ENCODE data around the gene GYPC.

GYPC gene

DNA sequence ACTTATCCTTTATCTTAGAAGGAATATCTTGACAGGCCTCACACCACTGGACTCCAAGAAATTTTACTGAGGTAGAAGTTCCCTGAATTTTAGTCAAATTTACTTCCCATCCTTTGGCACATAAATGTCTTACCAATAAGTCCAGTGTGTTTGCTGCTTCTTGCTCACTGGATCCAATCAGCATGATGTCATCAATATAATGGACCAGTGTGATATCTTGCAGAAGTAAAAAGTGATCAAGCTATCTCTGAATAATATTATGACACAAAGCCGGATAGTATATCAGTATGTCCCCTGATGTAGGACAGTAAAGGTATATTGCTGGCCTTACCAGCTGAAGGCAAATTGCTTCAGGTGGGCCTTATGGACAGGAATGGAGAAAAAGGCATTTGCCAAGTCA lies 6.9 kb upstream of the GYPC start:
- DNase-seq (ENCODE audit: low read depth in 2 of 2), result no peak

DNA sequence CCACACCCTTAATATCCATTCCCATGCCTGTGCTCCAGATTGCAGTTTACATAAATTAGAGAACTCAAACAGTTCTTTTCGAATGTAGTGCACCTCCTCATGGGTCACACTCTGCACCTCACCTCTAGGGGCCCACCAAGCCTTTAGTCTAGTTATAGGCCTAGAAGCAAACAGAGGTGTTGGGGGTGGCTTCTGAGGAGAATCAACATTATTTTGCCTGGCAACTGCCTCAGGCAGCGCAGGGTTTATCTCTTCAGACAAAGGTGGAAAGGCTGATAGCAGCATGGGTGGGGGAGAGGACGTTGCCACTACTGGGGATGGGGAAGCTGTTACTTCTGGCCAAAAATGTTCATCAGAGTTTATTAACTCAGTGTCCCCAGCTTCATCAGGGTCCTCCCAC lies 5.0 kb upstream of the GYPC start:
- no peak for DNase-seq (ENCODE audit: low read depth in 2 of 2)

DNA sequence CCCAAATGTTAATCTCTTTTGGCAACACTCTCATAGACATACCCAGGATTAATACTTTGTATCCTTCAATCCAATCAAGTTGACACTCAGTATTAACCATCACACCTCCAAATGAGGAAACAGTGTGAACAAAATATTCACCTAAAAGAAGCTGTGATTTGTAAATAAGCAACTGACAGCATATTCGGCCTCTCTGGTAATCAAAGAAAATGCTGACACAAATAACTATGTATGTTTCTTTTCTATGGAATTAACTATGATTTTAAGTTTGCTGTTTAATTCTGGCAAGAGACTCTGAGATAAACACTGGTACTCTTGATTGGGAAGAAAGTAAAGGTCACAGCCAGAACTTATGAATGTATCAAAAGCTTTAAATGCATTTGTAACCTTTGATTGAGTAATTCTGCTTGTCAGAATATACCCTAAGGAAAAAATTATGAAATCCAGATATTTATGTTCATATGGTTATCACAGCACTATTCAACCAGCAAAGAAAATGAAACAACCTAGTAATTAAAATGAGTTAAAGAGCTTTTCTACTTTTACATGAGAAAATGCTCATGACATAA lies 3.6 kb upstream of the GYPC start:
- no peak for DNase-seq (ENCODE audit: low read depth in 2 of 2)

DNA sequence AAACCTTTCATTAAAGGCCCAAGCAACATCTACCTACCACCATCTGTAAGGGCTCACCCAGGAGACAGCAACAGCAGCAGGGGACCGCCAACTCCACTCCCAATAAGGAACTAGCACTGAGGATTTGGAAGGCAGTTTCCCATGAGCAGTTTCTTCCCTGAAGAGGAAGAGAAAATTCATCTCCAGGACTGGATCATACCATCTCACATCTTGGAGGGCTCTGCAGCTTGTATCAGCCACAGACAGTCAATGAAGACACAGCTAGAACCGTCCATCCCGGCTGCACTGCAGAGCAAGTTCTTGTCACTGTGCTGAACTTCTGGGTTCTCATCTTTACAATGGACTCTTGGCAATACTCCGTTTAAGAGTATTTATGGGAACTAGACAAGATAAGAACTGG lies 2.8 kb upstream of the GYPC start:
- DNase-seq (ENCODE audit: low read depth in 2 of 2), result no peak

DNA sequence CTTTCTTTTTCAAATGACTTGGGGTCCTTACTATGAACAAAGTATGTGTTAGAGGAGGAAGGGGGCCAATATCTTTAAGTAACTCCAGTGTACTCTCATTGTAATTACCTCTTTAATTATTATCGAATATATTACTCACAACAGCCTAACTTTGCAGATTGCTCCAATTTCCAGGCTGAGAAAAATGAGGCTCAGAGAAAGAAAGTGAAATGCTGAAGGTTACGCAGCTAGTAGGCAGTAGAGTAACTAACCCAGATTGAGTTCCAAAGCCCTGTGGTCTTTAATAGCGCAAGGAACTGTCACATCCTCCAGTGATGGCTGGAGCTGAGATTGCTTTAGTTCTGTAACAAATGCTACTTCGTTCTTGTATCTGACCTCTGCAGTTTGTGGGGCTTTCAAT lies 2.2 kb upstream of the GYPC start:
- no peak for DNase-seq (ENCODE audit: low read depth in 2 of 2)

DNA sequence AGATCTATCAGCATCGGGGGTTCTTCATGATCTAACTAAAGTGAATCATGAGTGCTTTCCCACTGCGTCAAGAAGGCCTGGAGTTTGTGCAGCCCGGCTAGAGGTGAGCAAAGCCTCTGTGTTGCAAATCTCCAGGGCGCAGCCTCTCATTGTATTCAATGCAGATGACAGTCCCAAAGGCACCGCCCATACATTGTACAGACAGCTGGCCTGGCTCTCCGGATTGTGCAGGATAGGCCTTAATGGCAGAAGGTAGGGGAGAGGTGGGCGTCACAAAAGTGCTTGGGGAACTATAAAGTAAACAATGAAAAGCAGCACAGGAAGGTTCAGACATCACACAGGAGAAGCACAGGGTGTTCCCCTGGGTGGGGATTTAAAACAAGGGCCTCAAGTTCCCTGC lies 907 bp upstream of the GYPC start:
- DNase-seq (ENCODE audit: low read depth in 2 of 2), result no peak

DNA sequence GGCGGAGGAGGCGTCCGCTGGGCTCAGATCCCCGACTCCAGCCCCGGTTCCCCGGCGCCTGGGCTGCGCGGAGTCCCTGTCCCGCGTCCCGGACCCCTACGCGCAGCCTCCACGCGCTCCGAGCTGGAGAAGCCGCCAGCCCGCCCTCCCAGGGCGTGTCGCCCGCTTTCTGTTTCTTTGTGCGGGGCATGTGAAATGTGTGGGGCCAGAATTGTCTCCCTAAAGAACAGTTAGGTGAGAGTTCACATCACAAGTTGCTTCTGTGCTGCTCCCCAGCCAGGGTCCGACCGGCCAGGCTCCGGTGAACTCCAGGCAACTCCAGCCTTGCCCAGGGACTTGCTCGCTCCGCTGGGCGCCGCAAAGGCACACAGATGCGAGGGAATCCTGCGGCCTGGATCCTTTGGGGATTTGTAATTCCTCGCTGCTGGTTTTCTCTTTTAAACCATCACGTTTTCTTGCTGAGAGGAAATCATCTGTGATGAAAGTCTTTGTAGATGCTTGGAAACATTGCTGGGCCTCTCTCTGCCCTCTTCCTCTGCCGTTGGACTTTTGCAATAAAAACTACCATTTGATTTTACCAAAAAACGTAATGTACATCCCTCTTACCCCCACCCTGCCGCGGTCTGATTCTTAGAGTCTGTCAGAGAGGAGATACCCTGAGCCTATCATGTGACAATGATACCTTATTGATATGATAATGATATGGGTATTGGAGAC lies 631 bp downstream of the GYPC start:
- DNase-seq (ENCODE audit: low read depth in 2 of 2), result peak in 1 of 2 donors; percentile 34

DNA sequence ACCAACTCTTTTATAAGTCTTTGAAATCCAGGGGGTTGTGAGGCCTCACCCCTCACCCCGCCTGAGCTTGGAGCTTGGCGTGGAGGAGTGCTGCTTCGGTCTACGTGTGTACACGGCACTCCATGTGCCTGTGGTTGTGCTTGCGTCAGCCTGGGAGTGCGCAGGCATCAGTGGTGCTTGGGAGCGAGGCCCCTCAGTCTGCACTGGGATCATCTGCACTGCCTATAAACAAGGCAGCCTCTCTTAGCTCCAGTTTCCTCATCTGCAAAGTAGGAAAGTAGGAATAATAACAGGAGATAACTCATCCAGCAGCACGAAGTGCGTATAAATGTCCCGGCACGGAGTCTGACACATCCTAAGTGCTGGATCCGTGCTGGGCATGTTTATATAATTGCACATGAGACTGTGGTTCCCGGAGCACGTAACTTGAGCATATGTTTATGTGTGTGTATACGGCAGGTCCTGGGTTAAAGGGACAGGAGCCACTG lies 1.2 kb downstream of the GYPC start:
- peak in 1 of 2 donors; percentile 30 for DNase-seq (ENCODE audit: low read depth in 2 of 2)

DNA sequence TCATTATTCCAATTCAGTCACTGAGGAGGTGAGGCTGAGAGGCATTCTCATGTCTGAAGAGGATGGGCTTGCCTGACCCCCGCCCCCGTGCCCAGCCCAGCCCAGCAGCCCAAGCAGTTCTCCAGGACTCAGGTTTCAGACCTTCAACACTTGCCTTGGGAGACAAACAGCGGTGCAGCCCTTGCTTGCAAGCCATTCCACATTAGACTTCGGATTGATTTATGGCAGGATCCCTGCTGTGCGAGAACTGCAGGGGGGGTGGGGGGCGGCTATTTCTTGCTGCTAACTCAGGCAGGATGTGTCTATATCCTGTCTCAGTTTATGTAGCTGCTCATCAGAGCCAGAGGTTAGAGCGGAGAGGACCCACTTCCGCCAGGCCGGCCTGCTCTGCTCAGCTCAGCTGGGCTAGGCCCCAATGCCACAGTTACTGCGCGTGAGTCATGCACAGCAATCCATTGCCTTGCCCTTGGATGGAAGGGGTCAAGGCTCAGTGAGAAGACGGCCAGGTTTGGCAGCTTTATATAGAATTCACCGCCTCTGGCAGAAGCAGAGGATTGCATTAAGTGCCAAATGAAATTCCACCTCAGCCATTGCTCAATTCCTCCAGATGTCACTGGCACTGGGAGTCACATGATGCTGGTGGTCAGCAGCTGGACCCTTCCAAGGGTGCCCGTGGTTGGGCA lies 1.8 kb downstream of the GYPC start:
- DNase-seq (ENCODE audit: low read depth in 2 of 2), result peak; percentile 72 to 75

DNA sequence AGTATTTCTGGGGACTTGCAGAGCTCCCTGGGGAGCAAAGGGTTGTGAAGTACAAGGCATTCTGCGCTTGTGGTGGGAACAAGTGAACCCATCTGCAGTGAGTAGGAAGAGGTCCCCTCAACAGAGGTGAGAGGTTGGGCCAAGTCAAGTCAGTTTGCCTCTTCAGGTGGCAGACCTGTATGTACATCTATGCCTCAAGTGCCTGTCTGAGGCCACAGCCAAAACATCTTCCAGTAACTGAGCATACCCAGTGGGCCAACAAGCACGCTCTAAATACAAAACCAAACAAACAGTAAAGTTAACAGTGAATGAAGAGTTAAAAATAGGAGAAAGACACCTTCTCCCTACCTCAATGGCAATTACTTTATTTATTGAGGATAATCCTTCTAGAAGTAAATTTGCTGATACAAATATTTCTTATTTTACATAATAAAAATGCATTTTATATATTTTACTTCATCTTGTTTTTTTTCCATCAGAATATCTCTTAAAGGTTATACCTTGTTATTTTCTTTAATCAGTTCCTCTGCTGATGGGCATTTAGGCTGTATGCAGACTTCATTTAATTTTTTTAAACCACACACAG lies 2.5 kb downstream of the GYPC start:
- no peak for DNase-seq (ENCODE audit: low read depth in 2 of 2)

DNA sequence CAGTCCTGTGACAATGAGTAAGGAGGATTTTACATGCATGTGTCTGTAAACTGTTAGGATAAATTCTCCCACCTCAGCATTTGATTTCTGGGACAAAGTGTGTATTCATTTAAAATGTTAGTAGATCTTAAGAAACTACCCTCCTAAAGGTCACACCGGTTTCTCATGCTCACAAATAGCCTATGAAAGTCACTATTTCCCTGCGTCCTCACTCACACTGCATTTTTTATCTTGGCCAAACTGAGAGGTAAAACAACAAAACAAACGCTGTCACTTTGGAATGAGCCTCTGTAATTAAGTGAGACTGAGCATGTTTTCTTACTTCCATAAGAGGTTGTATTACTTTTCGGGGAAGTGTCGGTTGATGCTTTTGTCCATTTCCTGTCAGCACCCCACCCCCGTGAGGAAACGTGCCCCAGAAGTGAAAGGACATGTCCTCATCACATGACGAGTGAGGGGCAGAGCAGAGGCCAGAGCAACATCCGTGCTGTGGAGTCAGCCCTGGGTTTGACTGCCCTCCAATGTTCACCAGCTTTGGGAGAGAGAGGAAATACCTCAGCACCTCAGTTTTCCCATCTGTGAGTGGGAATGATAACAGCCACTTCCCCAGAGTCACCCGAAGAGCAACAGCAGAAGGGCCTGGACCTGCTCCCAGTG lies 3.1 kb downstream of the GYPC start:
- DNase-seq (ENCODE audit: low read depth in 2 of 2), result peak; percentile 49 to 54

DNA sequence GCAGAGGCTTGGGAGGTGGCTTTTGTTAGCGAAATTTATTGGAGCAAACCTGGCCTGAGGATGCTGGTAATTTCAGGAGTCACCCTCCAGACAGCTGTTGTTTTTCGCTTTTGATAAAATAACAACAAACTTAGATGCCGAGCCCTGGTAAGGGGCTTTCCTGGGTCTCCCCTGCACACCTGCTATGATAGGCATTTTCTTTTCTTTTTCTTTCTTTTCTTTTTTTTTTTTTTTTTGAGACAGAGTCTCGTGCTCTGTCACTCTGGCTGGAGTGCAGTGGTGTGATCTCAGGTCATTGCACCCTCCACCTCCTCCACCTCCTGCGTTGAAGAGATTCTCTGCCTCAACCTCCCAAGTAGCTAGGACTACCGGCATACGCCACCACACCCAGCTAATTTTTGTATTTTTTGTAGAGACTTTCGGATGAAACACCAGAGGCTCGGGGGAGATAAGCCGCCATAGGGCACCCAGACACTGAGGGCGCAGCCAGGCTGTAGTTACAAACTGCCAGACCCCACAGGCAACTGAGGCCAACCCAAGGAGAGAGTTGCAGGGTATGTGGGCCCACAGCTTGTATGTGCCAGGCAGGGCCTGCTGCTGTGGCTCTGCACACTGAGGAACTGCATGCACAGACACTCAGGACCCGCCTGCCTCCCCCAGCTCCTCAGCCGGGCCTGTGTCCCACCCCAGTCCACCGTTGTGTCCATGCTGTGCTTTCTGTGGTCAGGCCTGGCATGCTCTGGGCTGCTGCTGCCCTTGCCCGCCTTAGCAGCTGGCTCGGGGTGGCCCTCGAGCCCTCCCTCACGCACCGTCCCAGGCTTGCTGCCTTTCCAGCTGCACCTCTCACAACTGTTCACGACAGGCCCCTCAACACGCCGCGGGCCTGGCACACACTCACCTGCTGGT lies 3.9 kb downstream of the GYPC start:
- DNase-seq (ENCODE audit: low read depth in 2 of 2), result no peak

DNA sequence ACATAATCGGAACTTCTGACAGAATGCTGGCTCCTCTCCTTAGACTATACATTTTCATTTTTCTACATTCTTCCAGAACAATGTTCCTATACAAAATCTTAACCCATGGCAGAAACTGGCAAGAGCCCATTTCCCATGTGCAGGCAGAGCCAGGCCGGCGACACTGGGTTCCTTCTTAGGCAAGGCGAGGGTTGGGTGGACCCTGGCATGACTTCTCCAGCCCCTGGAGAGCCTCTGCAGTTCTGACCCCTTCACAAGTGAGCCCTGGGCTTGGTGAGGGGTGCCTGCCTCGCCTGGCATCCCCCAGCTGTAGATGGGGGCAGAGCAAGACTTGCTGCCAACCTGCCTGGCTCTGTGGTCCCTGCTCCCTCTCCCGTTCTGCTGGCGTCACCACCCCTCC lies 5.0 kb downstream of the GYPC start:
- no peak for DNase-seq (ENCODE audit: low read depth in 2 of 2)

DNA sequence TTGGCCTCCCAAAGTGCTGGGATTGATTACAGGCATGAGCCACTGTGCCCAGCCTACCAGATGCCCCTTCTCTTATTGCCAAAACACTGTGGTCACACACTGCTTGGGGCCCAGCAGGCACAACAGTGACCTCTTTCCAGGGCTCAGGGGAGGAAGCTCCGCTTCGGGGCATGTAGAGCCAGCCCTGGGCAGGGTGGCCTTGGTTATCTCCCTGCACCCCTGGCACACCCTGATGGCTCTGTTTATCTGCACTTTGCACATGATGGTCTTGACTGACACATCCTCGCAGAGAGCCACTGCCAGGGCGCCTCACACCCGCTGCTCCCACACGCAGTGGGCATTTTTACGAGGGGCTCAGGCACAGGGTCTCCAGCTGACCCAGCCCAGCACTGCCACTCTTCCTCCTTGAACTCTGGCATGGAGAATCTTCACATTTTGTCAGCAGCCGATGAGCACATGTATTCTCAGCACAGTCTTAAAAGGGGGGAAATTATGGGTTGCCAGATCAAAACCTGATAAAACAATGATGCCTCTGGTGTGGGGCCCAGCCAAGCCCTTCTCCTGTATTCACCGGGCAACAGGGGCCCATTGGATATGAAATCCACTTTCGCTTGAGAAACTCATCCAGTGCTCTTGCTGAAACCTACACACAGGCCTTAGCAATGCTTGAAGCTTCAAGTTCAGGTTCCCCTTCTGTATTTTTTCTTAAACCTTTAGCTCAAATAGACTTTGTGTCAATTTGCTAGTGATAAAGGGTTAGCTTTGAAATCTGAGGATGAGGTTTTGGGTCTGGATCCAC lies 5.9 kb downstream of the GYPC start:
- no peak for DNase-seq (ENCODE audit: low read depth in 2 of 2)

DNA sequence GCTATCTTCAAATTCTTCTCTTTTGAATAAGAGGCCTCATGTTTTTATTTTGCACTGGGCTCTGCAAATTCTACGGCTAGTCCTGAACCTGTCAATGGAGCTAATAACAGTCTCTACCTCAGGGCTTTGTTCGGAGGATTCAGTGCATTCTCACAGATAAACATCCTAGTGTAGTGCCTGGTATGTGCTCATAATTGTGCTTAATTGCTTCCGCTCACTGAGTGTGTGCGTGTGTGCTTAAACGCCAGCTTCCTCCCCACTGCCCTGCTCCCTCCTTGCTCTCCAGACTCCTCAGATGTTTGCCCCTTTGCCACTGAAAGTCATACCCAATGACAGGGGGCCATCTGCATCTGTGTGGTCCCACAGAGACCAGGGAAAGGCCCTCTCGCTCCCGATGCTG lies 6.7 kb downstream of the GYPC start:
- DNase-seq (ENCODE audit: low read depth in 2 of 2), result no peak

DNA sequence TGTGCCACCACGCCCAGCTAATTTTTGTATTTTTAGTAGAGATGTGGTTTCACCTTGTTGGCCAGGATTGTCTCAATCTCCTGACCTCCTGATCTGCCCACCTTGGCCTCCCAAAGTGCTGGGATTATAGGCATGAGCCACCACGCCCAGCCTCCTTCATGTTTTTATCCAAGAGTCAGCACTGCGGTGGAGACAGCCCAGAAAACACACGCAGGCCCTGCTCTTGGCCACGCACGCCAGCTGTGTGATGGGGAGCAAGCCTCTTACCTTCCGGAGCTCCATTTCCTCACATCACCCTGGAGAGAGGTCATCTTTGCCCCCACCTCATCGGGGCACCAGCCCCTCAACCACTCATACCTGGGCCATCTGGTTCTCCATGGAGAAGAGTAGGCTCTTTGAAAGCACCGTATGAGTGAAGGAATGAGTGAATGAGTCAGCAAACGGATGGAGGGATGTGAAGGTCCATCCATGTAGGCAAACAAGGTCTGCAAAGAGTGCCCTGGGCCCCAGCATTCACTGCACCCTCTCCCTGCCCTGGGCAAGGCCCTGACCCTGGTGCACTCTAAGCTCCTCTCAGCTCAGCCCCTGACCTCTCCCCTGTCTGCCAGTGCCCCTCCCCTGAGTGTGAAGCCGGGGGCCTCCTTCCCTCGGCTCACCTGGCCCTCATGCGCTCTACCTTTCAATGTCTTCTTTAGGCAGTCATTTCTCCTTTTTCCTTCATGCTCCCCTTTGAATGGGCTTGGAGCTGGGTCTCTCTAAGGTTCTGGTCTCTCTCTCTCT lies 7.4 kb downstream of the GYPC start:
- no peak for DNase-seq (ENCODE audit: low read depth in 2 of 2)

DNA sequence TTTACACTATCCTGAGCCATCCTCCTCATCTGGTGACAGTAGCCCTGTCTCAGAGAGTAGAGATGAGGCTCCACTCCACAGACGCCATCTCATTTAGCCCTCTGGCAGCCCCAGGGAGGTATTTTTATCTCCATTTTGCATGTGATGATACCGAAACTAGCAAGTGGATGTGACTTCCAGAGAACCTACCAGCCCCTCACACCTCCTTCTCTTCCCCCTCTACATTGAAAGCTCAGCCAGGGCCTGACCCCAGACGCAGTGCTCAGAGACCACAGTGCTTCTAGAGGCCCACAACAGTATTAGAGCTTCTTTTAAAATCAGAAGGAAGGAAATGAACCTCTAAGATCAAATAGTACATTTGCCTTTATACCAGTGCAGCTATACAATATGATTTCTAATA lies 8.3 kb downstream of the GYPC start:
- peak in 1 of 2 donors; percentile 36 for DNase-seq (ENCODE audit: low read depth in 2 of 2)

DNA sequence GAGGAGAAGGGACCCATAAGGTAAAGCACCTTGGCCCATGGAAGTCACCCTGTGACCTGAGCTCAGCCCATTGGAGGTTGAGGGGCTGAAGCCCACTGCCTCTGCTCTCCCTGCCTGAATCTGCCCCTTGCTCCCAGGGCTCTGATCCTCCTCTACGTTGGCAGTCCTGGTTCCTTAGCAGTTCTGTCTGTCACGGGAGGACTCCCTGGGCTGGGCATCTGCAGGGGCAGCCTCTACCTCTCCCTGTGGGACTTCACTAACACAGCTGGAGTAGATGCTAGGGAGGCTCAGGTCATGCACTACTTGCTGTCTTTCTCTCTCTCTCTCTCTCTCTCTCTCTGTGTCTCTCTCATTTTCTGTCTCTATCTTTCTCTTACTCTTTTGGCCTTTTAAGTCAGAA lies 8.7 kb downstream of the GYPC start:
- DNase-seq (ENCODE audit: low read depth in 2 of 2), result no peak

DNA sequence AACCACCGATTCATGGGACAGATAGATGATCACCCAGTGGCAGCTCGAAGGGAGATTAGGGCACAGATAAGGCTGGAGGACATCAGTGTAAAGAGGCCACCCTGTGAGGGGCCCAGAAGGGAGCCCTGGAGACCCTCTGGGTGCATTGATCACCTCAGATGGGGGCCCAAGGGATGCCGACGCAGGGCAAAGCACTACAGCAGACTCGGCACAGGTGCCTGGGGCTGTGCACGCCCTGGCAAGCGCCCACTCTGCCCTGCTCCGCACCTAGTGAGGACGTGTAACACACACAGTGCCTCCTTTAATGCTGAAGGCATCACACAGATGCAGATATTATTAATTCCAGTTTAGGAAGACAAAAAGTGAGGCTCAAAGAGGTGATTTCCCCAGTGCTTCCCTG lies 9.5 kb downstream of the GYPC start:
- DNase-seq (ENCODE audit: low read depth in 2 of 2), result no peak

DNA sequence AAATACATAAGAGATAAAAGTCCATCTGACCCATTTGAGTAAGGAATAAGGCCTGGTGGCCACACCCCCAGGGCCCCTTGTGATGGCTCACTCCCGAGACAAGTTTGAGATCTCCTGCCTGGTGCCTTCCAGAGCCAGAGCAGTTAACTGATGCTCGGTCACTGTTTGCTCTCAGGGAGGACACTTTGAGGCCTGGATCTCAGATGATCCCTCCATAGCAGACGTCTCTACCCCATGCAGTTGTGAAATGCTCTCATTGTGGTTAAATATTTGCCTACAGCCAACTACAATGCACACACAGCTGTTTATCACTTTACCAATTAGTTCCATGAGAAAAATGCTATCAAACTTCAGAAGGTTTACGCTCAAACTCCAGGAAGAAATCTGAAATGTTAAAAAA lies 12.3 kb downstream of the GYPC start:
- no peak for DNase-seq (ENCODE audit: low read depth in 2 of 2)

All from stimulated activated CD8-positive, alpha-beta memory T cell treated with anti-CD3 and anti-CD28 coated beads, Interleukin-15, amount 100 ng/mL, for 48 hours (primary cell).